Jurkat, Clone E6-1 (cell line): ENCODE results near the gene INTS11.

Source experiments
- DNase-seq: peaks from one replicate; pipeline ENCODE4 v3.0.0-alpha.2; 2011; ENCODE audit warnings: low read depth, low spot score
- H3K4me3 ChIP-seq: 2 replicates; pipeline ENCODE4 v1.5.1; 2011; ENCODE audit warnings: mild to moderate bottlenecking, low read length, control low read depth, moderate library complexity

The INTS11 gene

DNA sequence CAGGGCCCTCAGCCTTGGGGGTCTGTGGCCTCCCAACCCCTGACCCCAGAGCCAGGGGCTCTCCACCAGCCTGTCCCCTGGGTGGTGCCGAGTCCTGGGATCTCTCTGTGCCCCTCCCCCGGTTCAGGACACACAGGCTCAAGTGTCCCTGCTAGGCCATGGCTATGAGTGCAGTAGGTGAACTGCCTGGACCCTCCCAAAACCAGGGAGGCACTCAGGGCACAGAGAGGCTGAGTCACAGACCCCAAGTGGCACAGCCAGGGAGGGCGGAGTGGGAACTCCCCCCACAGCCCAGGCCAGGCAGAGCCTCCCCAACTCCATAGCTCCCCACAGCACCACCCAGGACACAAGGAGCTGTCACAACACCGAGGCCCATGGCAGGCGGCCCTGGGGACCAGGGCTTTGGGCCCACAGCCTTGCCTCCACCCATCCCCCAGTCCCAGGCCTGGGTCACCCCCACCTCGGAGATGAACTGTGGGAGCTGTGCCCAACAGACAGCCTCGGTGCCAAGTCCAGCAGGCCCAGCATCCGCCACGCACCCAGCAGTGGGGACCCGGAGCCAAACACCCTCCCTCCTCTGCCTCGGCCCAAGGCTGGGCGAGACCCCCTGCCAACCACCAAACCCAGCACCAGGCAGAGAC is 21.5 kb upstream of the INTS11 start:
- H3K4me3 ChIP-seq = no peak overlapping the region

DNA sequence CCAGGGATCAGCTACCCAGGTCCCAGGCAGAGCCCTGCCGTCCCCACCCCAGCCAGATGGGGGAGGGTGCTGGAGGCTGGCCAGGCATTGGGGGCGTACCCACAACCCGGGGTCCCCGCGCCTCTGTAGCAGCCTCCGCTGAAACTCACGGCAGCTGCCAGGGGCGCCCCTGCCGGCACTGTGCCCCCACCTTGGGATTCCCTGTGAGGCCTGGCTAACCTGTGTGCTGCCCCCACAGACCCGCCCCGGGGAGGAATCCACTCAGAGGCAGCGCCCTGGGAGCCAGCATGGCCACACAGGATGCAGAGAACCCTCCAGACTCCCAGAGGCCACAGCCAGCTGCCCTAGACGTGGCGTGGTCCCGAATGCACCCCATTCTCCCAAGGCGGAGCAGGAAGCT is 20.9 kb upstream of the INTS11 start:
- no peak for DNase-seq
- H3K4me3 ChIP-seq = no peak overlapping the region

More for the DNA sequence above, 21.5 kb upstream of the INTS11 start:
- no peak for DNase-seq

DNA sequence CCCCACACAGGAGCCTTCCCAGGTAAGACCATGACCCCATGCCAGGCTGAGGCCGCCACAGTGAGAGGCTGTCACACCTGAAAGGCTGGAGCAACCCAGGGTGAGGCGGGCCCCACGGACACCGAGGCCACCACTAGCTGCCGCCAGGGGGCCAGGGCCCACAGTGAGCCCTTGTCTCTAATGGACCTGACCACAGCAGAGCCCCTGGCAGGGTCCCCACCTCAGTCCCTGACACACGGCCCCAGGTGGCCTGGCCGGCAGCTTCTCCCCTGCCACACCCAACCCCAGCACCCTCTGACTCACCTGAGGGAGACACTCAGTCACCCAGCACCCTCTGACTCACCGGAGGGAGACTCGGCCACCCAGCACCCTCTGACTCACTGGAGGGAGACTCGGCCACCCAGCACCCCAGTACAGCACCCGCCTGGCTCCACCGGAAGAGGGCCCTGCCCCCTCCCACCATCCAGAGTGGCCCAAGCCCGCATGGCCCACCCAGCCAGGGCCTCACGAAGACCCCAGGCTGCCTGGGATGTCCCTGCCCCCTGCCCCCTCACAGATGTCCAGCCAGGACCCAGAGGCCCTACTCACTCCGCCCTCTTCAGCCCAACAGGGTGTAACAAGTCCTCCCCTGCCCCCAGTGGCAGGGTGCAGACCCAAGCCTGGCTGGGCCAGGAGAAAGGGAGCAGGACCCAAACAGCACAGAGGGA is 20.3 kb upstream of the INTS11 start:
- no peak overlapping the region for H3K4me3 ChIP-seq

DNA sequence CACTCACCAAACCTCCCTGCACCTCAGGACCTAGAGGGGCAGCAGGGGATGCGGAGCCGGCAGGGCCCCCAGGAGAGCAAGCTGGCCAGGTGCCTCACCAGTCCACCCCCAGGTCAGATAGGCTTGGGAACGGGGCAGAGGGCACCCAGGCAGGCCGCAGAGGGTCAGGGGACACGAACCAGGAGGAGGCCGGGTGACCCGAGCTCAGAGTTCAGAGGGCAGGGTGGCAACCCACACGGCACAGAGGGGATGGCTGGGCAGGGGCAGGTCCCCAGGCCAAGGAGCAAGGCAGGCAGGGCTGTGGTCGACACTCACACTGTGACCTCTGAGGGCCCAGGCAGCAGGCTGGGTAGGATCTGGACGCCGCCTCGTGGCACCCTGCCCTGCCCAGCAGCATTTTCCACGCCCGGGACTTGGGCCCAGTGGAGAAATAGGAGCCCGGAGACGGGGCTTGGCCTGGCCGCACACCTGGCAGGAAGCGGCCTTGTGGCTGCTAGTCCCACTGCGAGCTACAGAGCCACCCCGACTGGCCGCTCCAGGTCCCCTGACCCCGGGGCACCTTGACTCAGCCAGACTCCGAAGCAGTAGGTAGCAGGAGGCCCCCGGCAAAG is 19.5 kb upstream of the INTS11 start:
- DNase-seq = no peak
- no peak overlapping the region for H3K4me3 ChIP-seq

More for the DNA sequence above, 20.3 kb upstream of the INTS11 start:
- DNase-seq = no peak

DNA sequence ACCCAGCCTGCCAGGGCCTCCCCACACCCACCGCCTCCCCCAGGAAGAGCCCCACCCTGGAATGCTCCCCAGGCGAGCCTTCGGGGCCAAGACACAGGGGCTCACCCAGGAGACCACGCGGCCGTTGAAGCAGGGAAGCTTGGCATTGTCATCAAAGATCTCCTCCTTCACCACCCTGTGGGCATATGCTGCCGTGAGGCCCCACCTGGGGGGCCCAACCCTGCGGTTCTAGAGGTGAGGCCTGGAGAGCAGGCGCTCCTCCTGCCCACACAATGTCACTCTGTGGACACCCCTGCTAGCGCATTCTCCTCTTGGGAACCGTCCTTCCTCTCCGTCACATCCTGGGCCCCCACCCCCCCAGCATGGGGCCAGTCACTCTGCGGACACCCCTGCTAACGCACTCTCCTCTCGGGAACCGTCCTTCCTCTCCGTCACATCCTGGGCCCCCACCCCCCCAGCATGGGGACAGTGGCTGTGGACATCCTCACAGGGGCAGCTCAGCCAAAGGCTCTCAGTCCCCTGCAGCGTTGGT is 18.2 kb upstream of the INTS11 start:
- no peak for DNase-seq
- H3K4me3 ChIP-seq = no peak overlapping the region

DNA sequence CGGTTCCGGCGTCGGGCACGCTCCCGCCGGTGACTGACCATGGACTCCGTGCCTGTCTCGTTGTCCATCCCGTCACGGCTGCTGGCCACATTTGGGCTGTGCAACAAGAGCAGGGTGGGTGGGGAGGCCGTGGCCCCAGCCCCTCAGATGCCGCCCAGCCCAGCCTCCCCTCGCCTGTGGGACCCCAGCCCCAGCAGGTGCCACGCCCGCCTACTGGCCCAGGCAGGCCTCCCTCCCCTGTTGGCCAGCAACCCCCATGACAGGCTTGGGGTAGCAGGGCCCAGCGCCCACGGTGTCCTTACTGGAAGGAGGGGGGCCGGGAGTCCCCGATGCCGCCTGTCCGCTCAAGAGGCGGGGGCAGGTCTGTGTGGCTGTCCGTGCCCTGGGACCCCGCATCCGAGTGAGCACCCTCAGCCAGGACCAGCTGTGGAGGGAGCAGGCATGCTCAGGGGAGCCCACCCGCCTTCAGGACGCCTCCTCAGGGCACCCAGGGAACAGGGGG is 17.7 kb upstream of the INTS11 start:
- no peak overlapping the region for H3K4me3 ChIP-seq
- no peak for DNase-seq

DNA sequence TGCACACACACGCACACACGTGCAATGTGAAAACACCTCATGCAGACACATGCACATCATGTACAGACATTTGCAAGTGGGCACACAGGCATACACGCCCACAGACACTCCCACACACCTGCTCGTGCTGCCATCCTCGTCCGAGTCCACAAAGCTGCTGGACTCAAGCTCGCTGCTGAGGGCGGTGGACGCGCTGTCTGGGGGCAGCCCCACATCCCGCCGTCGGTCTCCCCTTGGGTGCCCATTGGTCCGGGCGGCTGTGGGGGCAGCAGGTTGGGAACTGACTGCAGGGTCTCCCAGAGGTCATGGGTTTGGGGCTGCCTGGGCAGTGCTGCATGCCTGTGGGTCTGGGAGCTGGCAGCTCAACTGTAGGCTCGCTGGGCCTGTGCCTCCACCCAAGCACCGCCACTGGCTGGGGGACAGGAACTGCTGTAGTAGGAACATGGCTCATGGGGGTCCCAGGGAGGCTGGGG is 17.1 kb upstream of the INTS11 start:
- DNase-seq = no peak
- H3K4me3 ChIP-seq = no peak overlapping the region

DNA sequence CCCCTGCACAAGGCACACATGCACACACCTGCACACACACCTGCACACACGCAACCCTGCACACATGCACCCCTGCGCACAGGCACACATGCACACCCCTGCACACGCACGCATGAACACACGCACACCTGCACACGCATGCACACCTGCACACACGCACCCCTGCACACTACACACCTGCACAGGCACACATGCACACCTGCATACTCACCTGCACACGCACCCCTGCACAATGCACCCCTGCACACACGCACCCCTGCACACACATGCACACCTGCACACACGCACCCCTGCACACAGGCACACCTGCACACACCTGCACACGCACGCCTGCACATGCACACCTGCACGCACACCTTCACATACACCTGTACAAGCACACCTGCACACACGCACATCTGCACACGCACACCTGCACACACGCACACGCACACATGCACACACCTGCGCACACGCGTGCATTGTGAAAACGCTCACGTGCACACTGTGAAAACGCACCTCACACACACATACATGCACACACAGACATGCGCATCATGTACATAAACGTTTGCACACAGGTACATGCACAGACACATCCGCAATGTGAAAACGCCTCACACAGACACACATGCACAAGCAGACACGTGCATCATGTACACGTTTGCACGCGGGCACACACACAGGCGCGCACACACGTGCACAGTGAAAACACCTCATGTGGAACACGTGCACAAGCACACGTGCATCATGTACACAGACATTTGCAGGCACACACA is 16.5 kb upstream of the INTS11 start:
- no peak overlapping the region for H3K4me3 ChIP-seq
- DNase-seq = no peak

DNA sequence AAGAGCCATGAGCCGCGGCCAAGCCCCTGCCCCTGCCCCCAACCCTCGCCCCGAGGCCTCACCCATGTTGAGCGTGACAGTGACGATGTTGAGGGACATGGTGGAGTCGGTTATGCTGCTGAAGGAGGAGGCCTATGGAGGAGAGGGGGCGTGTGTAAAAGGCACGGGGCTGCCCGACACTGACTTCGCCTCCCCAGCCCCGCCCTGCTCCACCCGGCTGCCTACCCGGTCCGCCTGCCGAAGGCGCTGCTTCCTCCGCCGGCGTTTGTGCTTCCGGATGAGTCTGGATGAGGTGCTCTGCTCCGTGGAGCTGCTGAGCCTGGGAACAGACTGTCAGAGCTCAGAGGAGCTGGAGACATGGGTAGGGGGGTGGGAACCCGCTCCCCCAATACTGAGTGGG is 15.7 kb upstream of the INTS11 start:
- no peak overlapping the region for H3K4me3 ChIP-seq
- DNase-seq = no peak

DNA sequence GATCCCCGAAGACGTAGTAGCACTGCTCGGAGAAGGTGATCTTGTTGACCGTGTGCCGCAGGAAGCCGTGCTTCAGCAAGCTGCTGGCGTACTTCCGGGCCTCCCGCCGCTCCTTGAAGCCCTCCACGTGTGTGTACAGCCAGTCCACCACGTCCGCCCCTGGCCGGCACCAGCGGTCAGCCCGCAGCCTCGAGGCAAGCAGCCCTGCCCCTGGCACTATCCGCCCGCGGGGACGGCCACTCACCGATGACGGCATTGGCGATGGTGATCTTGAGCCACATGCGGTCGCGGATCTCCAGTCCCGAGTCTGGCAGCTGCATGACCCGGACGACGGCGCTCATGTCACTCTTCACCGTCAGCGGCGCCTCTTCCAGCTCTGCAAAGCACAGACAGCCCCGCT is 13.8 kb upstream of the INTS11 start:
- H3K4me3 ChIP-seq = no peak overlapping the region
- DNase-seq = no peak

DNA sequence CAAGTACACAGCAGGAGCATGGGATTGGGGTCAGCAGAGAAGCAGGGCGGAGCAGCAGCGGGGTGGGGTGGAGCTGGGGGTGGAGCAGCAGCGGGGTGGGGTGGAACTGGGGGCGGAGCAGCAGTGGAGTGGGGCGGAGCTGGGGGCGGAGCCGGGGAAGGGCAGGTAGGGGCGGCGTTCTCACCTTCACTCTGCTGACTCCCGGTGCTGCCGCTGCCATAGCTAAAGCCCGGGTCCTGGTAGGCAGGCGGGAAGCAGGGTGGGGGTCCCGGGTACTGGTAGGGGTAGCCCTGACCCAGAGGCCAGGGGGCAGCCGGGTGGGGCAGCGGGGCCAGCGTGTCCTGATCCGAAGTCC is 13.3 kb upstream of the INTS11 start:
- no peak for DNase-seq
- no peak overlapping the region for H3K4me3 ChIP-seq

DNA sequence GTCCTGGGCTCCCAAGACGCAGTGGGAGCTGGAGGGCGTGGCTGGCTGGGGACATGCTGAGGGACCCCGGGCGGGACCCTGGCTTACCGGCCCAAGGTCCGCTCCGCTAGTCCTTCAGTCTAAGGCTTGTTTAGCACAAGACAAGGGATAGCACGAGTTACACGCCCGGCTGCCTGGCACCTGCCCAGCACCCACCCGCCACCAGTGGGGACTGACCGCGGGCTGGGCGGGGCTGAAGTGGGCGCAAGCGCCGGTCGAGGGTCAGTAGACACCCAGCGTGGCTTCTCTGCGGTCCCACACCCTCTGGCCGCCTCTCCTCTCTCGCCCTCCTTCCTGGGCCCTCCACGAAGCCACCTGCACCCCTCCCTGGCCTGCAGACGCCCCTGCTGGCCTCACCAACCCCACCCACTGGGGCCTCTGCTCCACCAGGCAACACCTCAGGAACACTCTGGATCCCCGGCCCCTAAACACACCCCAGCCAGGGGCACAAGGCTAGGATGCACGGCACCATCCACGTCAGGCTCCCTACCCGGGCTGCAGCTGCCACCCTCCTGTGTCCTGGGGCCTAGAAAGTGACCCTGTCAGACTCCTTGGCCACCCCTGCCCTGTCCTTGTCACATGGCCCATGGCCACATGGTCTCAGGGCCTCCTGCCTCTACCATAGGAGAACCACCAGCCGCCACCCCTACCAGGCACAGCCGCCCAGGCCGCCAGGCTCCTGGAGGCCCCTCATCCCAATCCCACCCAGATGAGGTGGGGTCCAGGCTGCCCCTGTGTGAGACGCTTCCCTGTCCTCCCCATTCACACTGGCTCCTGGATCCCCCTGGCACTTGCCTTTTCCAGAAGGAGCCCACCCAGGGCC is 12.7 kb upstream of the INTS11 start:
- DNase-seq = no peak
- no peak overlapping the region for H3K4me3 ChIP-seq

DNA sequence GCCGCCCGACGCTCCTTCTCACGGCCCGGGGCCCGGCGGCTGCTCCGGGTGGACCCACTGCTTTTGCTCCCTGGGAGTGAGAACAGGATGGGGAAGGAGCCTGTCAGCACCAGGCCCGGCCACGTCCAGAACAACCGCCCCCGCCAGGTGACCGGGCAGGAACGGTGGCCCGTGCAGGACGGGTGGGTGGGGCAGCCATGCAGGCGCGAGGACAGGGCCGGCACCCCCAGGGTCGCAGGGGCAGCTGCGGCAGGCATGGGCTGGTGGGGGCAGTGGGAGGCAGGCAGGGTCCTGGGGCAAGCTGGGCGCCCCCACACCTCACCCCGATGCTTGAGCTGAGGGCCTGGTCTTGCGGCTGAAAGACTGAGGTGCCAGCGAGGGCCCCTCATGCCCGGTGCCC is 12.0 kb upstream of the INTS11 start:
- DNase-seq = no peak
- H3K4me3 ChIP-seq = no peak overlapping the region

DNA sequence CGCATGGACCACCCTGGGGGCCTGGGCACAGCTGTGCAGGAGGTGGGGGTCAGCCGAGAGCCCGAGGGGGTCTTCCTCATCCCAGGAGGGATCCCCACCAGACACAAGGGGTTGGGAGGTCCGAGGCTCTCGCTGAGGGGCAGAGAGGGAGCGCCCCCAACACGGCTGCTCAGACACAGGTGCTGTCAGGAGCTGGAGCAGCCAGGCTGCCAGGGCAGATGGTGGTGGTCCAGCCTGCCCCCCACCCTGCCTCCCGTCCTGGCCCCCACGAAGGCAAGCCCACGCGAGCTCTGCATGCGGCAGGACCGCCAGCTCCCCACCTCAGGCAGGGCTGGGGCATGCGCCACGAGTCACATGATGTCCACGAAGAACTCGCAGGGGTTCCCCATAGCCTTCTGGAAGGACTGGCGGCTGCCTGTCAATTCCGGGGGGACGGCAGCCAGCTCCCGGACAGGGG is 11.4 kb upstream of the INTS11 start:
- no peak overlapping the region for H3K4me3 ChIP-seq
- DNase-seq = no peak

DNA sequence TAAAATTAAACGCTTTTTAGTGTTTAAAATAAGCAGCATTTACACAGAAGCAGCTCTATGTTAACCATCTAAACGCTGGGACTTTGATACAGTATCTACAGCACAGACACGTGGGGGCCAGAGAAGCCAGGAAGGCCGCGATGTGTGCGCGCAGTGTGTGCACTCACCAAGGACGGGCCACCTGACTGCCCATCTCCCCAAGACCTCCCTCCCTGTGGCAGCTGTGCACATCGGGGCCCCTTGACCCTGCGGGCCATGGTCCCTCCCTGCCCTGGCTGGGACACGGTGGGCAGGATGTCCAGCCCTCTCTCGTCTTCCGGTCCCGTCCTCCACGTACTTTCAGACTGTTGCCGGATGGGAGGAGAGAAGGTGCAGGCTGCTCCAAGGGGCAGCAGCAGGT is 10.8 kb upstream of the INTS11 start:
- DNase-seq = no peak
- no peak overlapping the region for H3K4me3 ChIP-seq

DNA sequence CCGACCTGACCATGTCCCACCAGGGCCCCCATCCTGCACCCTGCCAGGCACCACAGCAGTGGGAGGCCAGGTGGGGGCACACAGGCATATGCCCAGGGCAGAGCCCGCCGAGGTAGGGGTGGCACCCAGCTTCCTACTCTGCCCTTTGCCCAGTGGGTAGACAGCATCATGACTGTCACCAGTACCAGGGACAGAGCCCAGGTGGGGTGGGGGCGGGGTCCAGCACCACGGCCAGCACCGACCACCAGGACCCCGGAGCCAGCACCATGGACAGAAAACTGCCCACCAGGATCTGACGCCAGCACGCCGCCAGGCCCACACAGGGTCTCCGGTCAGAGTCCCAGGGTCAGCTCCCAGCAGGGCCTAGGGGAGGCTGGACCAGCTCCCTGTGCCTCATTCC is 10.4 kb upstream of the INTS11 start:
- H3K4me3 ChIP-seq = no peak overlapping the region
- no peak for DNase-seq

DNA sequence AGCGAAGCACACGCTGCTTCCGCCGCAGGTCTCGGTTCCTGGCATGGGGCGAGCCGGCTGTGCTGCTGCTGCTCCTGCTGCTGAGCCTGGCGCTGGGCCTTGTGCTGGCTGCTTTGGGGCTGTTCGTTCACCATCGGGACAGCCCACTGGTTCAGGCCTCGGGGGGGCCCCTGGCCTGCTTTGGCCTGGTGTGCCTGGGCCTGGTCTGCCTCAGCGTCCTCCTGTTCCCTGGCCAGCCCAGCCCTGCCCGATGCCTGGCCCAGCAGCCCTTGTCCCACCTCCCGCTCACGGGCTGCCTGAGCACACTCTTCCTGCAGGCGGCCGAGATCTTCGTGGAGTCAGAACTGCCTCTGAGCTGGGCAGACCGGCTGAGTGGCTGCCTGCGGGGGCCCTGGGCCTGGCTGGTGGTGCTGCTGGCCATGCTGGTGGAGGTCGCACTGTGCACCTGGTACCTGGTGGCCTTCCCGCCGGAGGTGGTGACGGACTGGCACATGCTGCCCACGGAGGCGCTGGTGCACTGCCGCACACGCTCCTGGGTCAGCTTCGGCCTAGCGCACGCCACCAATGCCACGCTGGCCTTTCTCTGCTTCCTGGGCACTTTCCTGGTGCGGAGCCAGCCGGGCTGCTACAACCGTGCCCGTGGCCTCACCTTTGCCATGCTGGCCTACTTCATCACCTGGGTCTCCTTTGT is 9.2 kb upstream of the INTS11 start:
- DNase-seq = no peak
- H3K4me3 ChIP-seq = no peak overlapping the region
